Uterus (tissue), 4 donors: ENCODE data around the gene RBL2. TPM values are rescaled to one million over a fixed set of nuclear protein-coding genes. Genes with fewer than 3 reads are reported as not detected.
"Not testable (repeated sequence)": the region's sequence is repeated elsewhere in the genome, so short reads cannot be mapped to it uniquely, and the experiment has no call there.

Experiments used
- DNase-seq, 2 donors: peaks; one replicate each; pipeline ENCODE4 v3.0.0-alpha.2; 2019 to 2020
- H3K27ac ChIP-seq, 2 donors: fragments of 200-600 bp; sonication (generic); 1 replicate in 1 of 2; 2 replicates in 1 of 2; pipeline ENCODE4 v1.5.1; 2016 to 2018
- H3K27me3 ChIP-seq, 2 donors: fragments of 200-600 bp; sonication (generic); one replicate each; pipeline ENCODE4 v1.5.1; 2018 to 2019; ENCODE audit warnings: control low read depth in 1 of 2
- H3K36me3 ChIP-seq, 2 donors: fragments of 200-600 bp; sonication (generic); one replicate each; pipeline ENCODE4 v1.5.1; 2019; ENCODE audit warnings: control low read depth in 1 of 2
- H3K4me1 ChIP-seq, 2 donors: fragments of 200-600 bp; sonication (generic); one replicate each; pipeline ENCODE4 v1.5.1; 2018 to 2019; ENCODE audit warnings: control low read depth in 1 of 2
- H3K4me3 ChIP-seq, 2 donors: fragments of 200-600 bp; sonication (generic); 1 replicate in 1 of 2; 2 replicates in 1 of 2; pipeline ENCODE4 v1.5.1; 2018 to 2019; ENCODE audit warnings: mild to moderate bottlenecking in 1 of 2
- H3K9me3 ChIP-seq, 2 donors: fragments of 200-600 bp; sonication (generic); one replicate each; pipeline ENCODE4 v1.5.1; 2019; ENCODE audit warnings: control low read depth in 1 of 2
- POLR2A ChIP-seq, 2 donors: fragments of 450-650 bp; IDR thresholded peaks; one replicate each; pipeline ENCODE4 v1.6.1; 2016; ENCODE audit warnings: antibody characterized with exemption in 2 of 2, mild to moderate bottlenecking in 1 of 2, moderate library complexity in 1 of 2
- intact Hi-C: fragments of 100-400 bp; cut with DNase I; formaldehyde crosslinking; loops from one replicate; pipeline ENCODE4 v1.15.1; 2023; ENCODE audit warnings: low total_unique reads
- total RNA-seq, 4 donors: library from RNA; depleted of rRNA in 3 of 4; stranded (reverse); fragments of >200 nt in 3 of 4; gene quantifications; one replicate each; pipeline versions ENCODE4 v1.1.0 to v1.2.4, GENCODE V29; 2014 to 2023
- TF ChIP-seq, protein P1 (sequence below), 4 experiments: fragments of 200-600 bp in 2 of 4; fragments of 450-650 bp in 2 of 4; sonication (generic) in 2 of 4; IDR thresholded peaks; one replicate each; pipeline ENCODE4 v1.5.1; 2016 to 2019; ENCODE audit warnings: antibody characterized with exemption in 4 of 4, mild to moderate bottlenecking in 2 of 4, moderate library complexity in 1 of 4
- donor health status: DM: yes; HTN: yes; CAD: no.

RBL2 gene
- total RNA-seq, 4 donors from 2014 or later: 91.2 to 162 (median 118) TPM

DNA sequence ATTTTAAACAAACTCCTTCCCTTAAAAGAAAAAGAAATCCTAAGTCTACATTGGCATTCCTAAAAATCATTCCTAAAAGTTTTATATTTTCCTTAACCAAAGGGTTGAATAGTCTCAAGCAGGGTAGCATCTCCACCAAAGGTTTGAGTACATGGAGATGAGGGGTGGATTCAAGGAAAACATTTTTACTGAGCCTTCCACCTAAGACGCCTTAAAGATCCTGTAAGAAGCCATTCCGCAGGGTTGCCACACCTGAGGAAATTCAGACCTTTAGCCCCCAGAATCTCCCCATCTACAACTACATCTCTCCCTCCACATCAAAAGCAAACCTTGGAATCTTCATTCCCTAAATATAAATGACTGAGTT lies 76.4 kb downstream of the RBL2 start:
- Histone ChIP-seq H3K4me1 (no peaks in the 10 kb centered on the region), H3K9me3 (no peaks in the 10 kb centered on the region), H3K4me3 (no peak overlapping the region), H3K27me3 (no peaks in the 10 kb centered on the region), H3K27ac (peak overlapping the region in 1 of 2 donors; percentile 77), H3K36me3 (no peaks in the 10 kb centered on the region)
- no peak for DNase-seq
- intact Hi-C loops: no loop called here
- TF ChIP-seq, protein P1, sequence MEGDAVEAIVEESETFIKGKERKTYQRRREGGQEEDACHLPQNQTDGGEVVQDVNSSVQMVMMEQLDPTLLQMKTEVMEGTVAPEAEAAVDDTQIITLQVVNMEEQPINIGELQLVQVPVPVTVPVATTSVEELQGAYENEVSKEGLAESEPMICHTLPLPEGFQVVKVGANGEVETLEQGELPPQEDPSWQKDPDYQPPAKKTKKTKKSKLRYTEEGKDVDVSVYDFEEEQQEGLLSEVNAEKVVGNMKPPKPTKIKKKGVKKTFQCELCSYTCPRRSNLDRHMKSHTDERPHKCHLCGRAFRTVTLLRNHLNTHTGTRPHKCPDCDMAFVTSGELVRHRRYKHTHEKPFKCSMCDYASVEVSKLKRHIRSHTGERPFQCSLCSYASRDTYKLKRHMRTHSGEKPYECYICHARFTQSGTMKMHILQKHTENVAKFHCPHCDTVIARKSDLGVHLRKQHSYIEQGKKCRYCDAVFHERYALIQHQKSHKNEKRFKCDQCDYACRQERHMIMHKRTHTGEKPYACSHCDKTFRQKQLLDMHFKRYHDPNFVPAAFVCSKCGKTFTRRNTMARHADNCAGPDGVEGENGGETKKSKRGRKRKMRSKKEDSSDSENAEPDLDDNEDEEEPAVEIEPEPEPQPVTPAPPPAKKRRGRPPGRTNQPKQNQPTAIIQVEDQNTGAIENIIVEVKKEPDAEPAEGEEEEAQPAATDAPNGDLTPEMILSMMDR (IDR thresholded peaks at IDR 0.05): no peak
- TF ChIP-seq POLR2A (IDR thresholded peaks at IDR 0.05): no peak

DNA sequence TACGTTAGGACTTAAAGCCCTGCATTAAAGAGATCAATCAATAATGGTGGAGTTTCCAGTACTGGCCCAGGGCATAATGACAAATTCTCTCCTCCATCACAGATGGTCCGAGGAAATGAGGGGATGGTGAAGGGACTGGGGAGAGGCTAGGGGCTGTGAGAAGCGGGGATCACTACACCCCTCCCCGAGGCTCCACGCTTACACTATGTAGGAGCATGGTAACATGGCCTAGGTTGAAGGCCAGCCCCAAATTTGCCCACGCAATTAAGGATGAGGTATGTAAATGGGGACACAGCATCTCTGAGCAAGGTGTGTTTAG lies 76.8 kb downstream of the RBL2 start:
- Histone ChIP-seq H3K4me3 (no peak overlapping the region), H3K27ac (peak overlapping the region in 1 of 2 donors; percentile 77), H3K4me1 (no peaks in the 10 kb centered on the region), H3K9me3 (no peaks in the 10 kb centered on the region), H3K27me3 (no peaks in the 10 kb centered on the region), H3K36me3 (no peaks in the 10 kb centered on the region)
- intact Hi-C loops: no loop called here
- TF ChIP-seq POLR2A (IDR thresholded peaks at IDR 0.05): no peak
- TF ChIP-seq, protein P1 (IDR thresholded peaks at IDR 0.05): no peak
- no peak for DNase-seq

DNA sequence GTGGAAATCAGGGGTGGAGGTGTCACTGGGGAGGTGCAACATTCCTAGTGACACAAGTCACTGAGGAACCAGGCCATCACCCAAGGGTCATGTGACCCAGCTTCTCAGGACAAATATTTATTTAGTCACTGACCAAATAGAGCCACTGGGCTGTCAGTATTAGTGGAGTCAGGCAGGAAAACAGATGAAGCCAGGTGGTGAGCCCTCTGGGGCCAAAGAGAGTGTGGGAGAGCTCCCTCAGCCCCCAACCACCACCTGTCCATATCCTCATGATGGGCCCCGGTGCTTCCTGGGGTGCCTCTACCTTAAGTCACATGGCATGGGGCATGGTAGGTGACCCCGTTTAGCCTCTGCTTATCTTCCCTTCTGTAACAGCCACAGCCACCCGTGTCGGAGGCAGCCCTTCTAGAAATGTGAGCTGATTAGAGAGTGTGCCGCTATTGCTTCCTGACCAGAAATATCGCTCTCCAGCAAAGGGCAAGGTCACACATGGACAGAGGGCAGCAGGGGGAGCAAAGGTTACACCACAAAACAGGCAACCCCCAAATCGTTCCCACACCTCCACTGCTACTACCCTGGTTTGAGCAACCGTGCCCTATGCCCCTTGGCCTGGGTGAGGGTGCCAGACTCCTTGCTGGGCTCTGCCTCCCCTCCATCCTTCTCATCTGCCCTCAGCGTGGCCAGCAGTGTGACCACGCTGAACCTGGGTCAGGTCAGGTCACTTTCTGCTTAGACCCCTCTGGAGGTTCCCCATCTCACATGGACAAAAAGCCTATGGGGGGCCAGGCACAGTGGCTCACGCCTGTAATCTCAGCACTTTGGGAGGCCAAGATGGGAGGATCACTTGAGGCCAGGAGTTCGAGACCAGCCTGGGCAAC lies 77.4 kb downstream of the RBL2 start:
- Histone ChIP-seq H3K4me1 (no peaks in the 10 kb centered on the region), H3K27ac (peak overlapping the region in 1 of 2 donors; percentile 77), H3K4me3 (no peak overlapping the region), H3K36me3 (no peaks in the 10 kb centered on the region), H3K9me3 (no peaks in the 10 kb centered on the region), H3K27me3 (no peaks in the 10 kb centered on the region)
- no peak for TF ChIP-seq POLR2A (IDR thresholded peaks at IDR 0.05)
- TF ChIP-seq, protein P1 (IDR thresholded peaks at IDR 0.05): no peak
- intact Hi-C loops: no loop called here
- no peak for DNase-seq

DNA sequence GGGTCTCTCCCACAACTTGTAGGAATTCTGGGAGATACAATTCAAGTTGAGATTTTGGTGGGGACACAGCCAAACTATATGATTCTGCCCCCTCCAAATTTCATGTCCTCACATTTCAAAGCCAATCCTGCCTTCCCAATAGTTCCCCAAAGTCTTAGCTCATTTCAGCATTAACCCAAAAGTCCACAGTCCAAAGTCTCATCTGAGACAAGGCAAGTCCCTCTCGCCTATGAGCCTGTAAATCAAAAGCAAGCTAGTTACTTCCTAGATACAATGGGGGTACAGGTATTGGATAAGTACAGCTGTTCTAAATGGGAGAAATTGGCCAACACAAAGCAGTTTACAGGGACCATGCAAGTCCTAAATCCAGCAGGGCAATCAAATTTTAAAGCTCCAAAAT lies 78.5 kb downstream of the RBL2 start:
- H3K36me3 ChIP-seq, H3K27ac ChIP-seq, DNase-seq, H3K4me3 ChIP-seq, H3K9me3 ChIP-seq, intact Hi-C loops, H3K27me3 ChIP-seq, H3K4me1 ChIP-seq: not testable (repeated sequence)

DNA sequence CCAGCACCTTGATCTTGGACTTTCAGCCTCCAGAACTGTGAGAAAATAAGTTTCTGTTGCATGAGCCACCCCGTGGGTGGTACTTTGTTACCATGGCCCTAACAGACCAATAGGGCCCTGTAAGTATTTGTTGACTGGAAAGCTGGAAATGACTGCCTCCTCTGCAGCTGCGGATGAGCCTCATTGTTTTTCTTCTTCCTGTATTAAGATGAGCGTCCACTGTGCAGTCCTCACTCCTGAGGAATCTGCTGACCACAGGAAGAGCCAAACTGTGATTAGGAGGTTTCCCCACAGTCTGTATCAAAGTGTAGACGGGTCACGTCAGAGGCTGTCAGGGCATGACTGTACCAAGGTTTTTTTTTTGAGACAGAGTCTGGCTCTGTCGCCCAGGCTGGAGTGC lies 81.0 kb downstream of the RBL2 start:
- H3K4me3 ChIP-seq: no peak overlapping the region
- no peaks in the 10 kb centered on the region for H3K9me3 ChIP-seq
- H3K4me1 ChIP-seq: no peaks in the 10 kb centered on the region
- TF ChIP-seq, protein P1 (IDR thresholded peaks at IDR 0.05): no peak
- TF ChIP-seq POLR2A (IDR thresholded peaks at IDR 0.05): no peak
- no peaks in the 10 kb centered on the region for H3K27me3 ChIP-seq
- intact Hi-C loops: no loop called here
- peak in 1 of 2 donors; percentile 18 for DNase-seq
- no peaks in the 10 kb centered on the region for H3K36me3 ChIP-seq
- H3K27ac ChIP-seq: no peak overlapping the region
